GM19452 (cell line): ENCODE results near the gene STK35.
"Not testable (repeated sequence)": the region's sequence is repeated elsewhere in the genome, so short reads cannot be mapped to it uniquely, and the experiment has no call there.

ENCODE experiments used
- ATAC-seq: cut with Tn5 transposase; IDR thresholded peaks from one replicate; pipeline ENCODE4 v1.9.1; 2021; ENCODE audit not compliant: unreplicated experiment

Gene STK35

GRCh38 chr20:2179949-2180348 lies 78.3 kb downstream of the STK35 start:
- ATAC-seq = no peak

DNA sequence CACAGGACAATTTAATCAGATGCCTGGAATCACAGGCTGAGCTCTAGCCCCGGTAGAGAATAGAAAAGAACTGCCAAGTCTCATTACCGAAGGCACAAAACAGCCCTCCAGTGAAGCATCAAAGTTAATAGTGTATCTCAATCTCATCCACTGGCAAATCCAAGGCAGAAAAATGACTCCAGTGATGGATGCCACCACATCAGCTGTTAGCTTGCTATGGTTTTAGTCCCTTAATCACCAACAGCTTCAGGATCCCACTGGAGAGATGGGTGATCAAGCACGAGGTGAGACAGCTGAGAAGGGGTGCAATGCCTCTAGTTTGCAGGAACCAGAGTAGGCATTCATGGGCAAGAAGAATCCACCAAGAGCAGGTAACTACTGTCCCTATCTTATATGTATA lies 81.8 kb downstream of the STK35 start:
- ATAC-seq = no peak

GRCh38 chr20:2184933-2185332 lies 83.3 kb downstream of the STK35 start:
- ATAC-seq = not testable (repeated sequence)

DNA sequence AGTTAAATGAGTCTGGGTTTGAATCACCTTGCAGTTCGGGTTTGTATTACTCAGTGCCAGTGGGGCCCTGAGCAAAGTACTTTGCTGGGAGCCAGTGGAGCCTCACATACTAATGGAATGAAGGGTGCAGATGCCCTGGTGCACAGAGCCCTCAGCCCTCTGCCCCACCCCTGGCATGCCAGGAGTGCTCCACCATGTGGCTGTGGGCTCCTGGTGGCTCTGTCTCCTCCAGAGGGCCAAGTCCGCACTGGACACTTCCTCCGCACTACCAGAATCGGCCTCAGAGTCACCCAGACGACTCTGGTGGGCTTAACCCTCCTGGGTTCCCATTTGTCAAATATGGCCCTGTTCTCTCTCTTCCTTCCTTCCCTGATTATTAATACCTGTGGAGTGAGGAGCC lies 94.0 kb downstream of the STK35 start:
- no peak for ATAC-seq

GRCh38 chr20:2197166-2197565 lies 95.5 kb downstream of the STK35 start:
- no peak for ATAC-seq
